GM19395 (cell line): ENCODE data around the gene TDRD9.
"Not testable (repeated sequence)": the region's sequence is repeated elsewhere in the genome, so short reads cannot be mapped to it uniquely, and the experiment has no call there.

Experiments used
- ATAC-seq: cut with Tn5 transposase; IDR thresholded peaks from one replicate; pipeline ENCODE4 v1.9.1; 2021; ENCODE audit warnings: mild to moderate bottlenecking, moderate library complexity; ENCODE audit not compliant: unreplicated experiment

Gene TDRD9

DNA sequence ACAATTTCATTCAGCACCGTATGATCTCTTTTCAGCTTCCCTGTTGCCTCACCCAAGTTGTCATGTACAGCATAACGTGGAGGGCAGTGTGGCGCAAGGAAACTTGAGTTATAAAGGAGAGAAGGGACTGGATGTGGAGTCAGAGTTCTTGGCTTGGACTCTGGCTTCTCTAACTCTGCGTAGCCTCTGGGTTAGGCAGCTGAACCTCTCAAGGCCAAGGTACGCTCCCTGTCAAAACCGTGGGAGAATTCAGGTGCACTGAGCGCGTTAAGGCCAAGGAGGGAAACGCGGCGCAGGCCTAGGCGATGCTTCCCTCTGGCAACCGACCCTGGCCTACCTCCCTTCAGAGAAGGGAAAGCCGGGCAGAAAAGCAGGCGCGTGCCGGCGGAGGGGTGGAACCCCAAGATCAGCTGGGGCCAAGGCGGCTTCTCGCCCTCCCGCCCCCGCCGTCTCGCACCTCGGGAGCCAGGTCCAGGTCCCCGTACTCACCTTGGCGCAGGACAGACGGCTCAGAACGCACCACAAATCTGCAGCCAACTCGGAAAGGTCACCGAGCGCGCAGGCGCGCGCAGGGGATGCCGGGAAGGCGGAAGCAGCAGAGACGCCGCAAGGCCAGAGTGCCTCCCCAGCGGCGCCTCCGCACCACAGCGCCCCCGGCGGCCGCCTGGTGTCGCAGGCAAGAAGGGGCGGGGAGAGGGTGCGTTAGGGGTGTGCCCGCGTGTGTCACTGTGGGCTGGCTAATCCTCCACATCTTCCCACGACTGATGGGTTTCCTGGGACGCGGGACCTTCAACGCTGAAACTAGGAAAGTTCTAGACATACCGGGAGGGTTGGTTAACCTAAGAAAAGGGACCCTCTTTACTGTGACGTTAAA is 7.0 kb upstream of the TDRD9 start:
- ATAC-seq, result peak; percentile 92

DNA sequence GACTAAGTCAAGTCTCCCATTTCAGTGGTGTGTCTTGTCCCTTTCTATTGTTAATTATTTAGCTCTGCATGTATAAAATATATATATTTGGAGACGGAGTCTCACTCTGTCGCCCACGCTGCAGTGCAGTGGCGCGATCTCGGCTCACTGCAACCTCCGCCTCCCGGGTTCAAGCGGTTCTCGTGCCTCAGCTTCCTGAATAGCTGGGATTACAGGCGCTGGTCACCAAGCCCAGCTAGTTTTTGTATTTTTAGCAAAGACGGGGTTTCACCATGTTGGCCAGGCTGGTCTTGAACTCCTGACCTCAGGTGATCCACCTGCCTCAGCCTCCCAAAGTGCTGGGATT is 6.4 kb upstream of the TDRD9 start:
- ATAC-seq, result not testable (repeated sequence)

DNA sequence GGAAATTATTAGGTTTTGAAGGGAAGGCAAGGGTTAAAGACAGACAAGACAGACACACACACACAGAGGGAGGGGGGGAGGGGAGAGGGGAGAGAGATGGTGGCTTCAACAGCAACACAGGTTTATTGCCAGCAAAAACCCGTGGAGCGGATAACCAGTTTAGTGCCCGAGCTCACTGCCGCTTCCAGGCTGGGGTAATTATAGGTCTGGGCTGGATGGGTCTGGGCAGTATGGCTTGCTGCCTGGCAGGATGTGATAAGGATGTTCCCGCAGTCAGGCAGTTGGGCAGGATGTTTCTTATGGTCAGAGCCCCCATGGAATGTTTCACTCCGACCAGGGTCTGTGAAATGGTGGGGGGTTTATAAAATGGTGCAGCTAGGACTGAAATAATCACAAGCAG is 4.4 kb upstream of the TDRD9 start:
- no peak for ATAC-seq

DNA sequence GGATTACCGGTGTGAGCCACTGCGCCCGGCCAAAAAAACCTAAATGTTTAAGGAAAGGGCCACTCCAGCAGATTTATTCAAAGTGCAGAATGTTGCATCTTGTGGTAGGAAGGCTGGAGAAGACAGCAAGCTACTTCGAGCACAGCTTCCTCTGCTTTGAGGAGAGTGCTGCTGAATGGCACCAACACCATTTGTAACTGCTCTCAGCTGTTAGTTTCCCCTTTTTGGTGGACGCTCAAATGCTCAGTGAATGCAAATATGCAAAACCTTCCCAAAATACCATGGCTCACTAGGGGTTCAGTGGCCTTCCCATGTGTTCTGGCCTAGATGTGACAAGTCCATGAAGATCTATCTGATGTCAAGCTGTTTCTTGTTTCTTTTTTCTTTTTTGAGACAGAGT is 2.9 kb upstream of the TDRD9 start:
- no peak for ATAC-seq

DNA sequence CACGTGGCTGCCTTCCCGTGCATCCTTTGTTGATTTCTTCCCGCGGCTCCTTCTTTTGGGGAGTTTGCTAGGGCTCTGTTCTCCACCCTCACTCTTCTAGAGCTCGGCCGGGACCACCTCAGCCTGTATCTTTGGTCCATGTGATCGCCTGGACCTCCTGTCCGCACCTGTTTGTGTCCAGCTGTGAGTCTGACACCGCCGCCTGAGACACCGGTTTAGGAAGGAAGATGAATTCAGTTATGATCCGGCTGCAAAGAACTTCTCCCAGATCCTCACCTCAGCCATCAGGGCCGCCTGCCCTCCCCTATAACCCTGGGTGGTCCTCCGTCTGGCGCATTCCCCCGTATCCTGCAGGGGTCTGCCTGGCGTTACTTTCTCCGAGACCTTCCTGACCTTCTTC is 690 bp upstream of the TDRD9 start:
- no peak for ATAC-seq

DNA sequence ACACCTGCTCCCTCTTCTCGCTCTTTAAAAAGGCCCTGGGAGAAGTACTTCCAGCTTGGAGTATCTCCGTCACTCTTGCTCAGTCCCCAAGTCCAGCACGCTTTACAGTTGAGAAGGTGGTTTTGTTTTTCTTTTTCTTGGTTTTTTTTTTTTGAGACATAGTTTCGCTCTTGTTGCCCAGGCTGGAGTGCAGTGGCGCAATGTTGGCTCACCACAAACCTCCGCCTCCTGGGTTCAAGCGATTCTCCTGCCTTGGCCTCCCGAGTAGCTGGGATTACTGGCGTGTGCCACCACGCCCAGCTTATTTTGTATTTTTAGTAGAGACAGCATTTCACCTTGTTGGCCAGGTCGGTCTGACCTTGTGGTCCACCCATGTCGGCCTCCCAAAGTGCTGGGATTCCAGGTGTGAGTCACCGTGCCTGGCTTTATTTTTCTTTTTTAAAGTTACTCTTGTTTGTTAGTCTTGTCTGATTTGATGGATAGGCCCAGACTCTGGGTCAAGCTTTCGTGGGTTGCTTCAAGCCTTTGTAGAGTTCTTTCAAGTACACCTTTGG is 1.9 kb downstream of the TDRD9 start:
- ATAC-seq, result no peak

DNA sequence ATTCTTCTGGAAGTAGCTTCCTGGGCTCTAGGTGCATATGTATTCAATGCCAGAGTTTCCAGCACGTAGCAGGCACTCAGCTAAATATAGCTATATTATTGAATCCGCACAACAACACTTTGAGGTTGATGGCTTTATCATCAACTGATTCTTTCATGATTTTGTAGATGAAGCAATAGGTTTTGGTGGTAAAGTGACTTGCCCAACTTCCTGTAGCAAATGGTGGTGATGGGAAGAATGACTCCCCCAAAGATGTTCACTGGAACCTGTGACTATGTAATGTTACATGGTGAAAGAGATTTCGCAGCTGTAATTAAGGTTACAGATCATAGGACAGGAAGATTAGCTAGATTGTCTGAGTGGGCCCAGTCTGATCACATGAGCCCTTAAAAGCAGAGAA is 3.2 kb downstream of the TDRD9 start:
- ATAC-seq, result no peak

DNA sequence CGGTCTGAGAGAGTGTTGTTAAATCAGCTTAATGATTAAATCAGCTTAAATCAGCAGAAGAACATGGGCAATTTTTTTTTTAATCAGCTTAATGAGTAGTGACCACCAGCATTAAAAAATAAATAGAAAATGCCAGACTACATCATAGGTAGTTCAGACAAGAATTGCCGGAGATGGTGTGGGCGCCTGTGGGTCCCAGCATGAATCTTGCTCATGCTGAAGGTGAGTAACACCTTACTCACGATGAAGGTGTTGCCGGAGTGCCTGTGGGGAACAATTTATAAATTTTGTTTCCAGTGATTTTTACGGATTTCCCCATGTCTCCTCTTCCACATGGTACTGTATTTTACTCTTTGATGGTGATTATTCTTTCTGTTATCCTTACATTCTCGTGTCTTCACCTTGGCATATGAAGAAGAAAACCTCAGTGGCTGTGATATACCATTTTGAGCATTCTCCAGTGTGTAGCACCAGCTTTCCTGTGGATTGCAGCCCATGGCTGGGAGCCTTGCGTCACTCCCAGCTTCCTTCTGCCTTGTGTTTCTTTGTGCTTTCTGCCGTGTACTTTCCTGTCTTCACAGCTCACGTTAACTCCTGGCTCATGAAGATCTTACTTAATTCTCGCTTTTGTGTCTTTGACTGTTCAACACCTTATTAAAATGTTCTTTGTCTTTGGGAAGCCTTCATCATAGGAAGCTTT is 4.7 kb downstream of the TDRD9 start:
- ATAC-seq, result no peak

DNA sequence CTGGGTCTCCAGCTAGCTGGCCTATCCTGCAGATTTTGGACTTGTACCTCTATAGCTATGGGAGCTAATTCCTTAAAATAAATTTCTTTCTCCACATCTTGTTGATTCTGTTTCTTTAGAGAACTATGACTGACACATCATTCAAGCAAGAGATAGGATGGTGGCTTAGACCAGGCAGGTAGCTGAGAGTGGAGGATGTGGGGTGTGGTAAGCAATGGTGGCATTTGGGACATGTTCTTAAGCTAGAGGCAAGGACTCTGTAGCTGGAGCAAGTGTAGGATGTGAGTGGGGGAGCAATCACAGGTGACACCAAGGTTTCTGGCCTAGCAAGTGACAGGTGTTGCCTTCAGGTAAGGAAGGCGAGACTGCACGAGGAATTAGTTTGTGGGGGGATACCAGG is 6.8 kb downstream of the TDRD9 start:
- no peak for ATAC-seq

DNA sequence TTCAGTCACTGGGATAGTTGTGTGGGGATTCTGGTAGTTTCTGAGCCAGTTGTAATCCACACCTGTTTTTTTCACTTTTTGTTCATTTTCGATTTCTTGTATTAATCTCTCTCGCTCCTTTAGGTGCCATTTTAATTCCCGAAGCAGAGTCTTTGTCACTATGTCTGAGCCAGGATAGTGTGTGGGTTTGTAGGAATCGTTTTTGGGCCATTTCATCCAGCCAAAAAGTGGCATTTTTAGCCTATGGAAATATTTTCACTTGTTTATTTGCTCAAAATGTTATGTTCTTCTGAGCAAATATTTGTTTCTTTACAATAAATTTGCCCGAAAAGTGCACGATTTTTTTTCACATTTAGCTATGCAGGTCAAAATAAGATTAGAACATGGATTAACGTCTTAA is 13.2 kb downstream of the TDRD9 start:
- ATAC-seq, result no peak

DNA sequence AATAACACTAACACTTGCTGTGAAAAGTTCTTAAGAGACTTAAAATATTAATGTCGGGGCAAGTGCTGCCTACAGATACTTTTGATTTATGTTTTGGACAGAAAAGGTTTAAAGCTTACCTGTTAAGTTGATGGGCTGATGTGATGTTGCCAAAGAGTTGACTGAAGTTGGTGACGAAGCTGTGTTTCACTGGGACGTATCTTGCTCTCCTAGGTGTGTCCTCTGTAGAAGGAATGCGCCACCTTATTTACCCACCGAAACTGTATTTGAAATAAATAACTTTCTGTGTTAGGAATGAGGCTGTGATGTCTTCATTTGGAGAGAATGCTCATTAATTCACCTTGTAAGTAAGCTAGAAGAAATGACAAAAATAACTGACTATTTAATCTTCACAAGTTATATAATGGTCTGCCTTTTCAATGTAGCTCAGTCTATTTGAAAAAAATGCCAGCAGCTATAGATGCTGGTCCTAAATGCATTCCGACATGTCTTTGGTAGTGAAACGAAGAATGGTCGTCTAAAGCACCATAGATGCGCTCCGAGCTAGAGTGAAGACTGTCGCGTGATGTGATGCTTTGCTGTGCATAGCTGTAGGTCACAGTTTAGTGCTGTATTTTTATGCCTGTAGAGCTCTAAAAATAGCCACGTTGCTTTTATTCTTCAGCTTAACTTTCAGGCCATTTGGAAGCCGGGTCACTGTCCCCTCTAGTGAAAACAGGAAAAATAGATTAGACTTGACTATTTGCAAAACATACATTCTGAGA is 13.9 kb downstream of the TDRD9 start, which contains the start of gene RD3L:
Gene RD3L, minus strand, starts transcription at position 557 of the 764 bp plus-strand sequence. CDS start 834 bp downstream, outside the sequence.
- ATAC-seq, result no peak

DNA sequence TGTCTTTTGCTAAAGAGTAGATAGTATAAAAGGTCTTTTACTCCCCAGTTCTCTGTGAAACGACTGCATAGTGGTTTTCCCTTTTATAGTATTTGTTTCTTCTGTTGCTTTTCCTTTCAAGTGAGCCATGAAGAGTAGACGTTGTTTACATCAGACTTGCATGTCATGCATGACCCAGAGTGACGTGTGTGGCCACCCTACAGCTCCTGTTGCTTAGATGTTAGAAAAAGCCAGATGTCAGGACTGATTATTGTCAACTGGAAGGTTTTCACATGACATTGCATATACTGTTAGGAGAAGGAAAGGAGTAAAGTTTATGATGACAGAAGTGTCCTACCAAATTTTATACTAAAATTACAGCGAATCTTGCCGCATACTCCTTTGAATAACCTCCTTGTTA is 15.4 kb downstream of the TDRD9 start:
- no peak for ATAC-seq

DNA sequence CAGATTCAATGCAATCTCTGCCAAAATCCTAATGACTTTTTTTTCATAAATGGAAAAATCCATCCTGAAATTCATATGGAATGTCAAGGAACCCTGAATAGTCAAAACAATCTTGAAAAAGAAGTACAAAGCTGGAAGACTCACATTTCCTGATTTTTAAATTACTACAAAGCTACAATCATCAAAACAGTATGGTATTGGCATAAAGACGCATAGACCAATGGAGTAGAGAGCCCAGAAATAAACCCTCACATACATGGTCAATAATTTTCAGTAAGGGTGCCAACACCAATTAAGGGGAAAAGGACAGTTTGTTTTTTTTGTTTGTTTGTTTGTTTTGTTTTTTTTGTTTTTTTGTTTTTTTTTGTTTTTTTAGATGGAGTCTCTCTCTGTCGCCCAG is 18.7 kb downstream of the TDRD9 start:
- no peak for ATAC-seq

DNA sequence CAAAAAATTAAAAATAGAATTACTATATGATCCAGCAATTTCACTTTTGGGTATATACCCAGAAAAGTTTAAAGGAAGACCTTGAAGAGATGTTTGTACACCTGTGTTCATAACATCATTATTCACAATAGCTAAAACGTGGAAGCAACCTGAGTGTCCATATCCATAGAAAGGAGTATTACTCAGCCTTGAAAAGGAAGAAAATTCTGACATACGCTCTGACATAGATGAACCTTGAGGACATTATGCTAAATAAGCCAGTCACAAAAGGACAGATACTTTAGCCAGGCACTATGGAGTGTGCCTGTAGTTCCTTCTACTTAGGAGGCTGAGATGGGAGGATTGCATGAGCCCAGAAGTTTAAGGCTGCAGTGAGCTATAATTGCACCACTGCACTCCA is 20.2 kb downstream of the TDRD9 start:
- no peak for ATAC-seq

DNA sequence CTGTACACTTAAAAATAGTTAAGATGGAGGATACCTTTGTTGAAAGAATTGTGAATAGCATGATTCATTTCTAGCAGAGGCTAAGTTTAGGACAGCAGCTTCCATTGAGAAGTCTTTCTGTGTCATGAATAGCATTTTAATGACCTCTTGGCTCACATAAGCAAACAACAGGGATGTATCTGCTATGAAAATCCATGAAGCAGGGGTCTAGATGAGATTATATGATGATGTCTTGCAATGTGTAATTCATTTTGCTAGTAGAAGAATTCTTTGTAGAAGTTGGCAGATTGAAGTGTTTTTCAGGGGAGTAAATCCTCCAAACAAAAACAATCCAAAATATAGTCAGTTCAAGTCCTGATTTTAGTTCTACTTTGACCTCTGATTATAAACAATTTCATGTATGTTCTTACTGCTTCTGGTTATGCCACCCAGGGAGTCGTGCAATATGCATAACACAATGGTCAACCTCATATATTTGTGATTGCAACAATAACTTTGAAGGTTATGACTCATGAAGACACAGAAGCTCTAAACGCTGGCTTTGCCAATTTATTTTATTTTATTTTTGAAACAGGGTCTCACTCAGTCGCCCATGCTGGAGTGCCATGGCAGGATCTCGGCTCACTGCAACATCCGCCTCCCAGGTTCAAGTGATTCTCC is 21.0 kb downstream of the TDRD9 start:
- ATAC-seq, result no peak

DNA sequence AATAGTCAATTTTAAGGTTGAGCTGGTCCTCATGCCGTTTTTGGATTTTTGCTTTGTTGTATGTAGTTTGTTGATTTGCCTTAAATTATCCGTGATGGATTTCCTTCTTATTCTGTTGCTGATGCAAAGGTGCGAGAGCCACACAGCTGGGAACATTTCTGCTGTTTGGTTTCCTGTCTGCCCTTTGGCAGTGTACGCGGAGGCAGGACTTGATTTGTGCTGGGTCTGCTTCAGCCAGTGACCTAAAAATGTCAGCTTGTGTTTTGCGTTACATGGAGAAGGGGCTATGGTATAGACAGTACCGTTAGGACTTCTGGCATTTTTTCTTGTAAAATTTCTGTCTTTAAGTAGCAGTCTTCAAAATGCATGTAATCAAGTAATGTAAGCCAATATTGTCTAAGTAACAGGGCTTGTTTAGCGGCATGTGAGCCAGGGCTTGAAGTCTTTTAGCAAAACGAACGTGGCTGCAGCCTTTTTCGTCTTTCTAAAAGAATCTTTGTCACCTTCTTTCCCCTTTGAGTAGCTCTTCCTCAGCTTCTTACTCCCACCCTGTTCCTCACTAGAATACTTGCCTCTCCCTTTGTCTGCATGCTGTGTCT is 32.3 kb downstream of the TDRD9 start:
- no peak for ATAC-seq

DNA sequence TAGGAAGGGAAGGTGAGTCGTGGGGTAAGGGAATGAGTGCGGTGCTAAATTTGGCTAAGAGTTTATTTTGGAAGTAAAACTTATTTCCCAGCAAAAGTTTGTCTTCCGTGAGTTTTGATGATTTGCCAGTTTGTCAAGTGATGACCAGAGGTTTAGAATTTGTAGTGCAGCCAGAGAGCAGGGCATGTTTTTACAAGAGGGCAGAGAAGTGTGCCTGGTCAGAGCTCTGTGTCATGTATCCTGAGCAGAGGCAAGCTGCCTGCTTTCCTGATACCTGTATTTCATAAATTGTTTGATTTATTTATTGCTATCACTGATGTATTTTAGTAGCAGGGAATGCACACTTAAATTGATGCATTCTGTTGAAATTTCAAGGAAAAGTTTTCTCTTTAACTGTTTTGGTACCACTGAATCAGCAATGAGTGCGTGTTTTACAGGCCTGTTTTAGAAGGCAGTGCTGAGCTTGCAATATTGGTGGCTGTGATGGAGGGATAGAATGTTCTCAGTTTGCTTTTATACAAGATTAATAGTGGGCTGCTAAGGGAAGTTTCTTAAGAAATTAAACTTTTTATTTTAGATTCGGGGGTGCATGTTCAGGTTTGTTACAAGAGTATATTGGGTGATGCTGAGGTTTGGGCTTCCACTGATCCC is 33.8 kb downstream of the TDRD9 start:
- no peak for ATAC-seq

DNA sequence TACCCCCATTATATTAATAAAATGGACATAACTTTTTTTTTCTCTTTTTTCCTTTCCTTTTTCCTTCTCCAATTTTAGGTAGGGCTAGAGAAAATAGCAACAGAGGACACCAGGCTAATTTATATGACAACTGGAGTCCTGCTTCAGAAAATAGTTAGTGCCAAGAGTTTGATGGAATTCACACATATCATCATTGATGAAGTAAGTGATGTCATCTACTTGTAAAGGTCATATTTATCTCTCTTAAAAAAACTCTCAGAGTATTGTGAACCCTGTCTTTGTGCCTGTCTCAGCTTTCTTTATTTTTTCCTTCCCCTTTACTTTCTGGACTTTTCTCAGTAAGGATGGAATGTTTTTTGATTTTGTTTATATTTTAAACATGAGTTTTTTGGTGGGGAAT is 38.4 kb downstream of the TDRD9 start:
- ATAC-seq, result no peak

DNA sequence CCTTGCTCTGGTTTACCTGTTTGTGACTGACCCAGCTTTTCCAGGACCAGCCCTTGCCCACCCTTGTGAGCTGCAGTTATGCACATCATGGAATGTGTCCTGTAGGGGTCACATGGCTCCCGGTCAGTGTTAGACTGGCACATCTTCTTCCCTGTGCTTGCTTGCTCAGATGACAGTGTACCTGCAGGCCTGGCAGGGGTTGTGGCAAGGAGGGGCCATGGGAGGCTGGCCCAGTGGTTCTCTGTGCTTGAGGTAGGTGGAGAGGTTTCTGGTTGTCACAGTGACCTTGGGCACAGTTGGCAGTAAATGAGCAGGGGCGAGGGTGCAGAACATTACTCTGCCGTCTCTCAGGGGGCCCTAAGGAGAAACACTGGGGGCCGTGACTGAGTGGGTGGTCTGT is 41.7 kb downstream of the TDRD9 start:
- ATAC-seq, result no peak

DNA sequence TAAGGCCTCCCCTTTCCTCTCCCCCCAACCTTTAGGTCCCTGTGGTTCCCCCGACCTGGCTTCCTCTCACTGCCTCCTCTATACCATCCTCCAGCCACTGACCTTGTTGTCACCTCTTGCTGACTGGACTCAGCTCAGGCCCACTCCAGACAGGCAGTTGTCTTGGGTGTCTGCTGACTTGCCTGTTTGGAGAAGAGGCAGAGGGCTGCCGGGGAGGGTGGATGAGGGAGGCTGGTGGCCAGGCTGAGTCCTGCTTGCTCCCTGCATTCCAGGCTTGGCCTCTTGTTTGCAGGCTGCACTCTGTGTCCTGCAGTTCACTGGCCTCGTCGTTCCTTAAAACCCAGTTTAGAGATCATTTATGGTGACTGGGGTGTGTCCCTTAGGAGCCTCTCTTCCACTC is 45.1 kb downstream of the TDRD9 start:
- ATAC-seq, result no peak
